Esophagus squamous epithelium (tissue), 5 donors: Measurements from ENCODE around the gene IQGAP2. TPM values are rescaled to one million over a fixed set of nuclear protein-coding genes. Genes with fewer than 3 reads are reported as not detected.

Source experiments
- DNase-seq: peaks from one replicate; lab custom pipeline; 2025; lab: John Stamatoyannopoulos, UW
- H3K27ac ChIP-seq, 4 donors: fragments of 200-600 bp; sonication (generic); one replicate each; pipeline ENCODE4 v1.5.1; 2016 to 2019; ENCODE audit warnings: mild to moderate bottlenecking in 1 of 4
- H3K27me3 ChIP-seq, 4 donors: fragments of 200-600 bp; sonication (generic); 1 replicate in 3 of 4; 2 replicates in 1 of 4; pipeline versions ENCODE4 v1.5.1 to v1.6.0; 2017 to 2021; ENCODE audit warnings: antibody characterized with exemption in 1 of 4
- H3K36me3 ChIP-seq, 3 donors: fragments of 200-600 bp; sonication (generic); one replicate each; pipeline ENCODE4 v1.5.1; 2016 to 2019
- H3K4me1 ChIP-seq, 3 donors: fragments of 200-600 bp; sonication (generic); one replicate each; pipeline ENCODE4 v1.5.1; 2017 to 2019
- H3K4me3 ChIP-seq, 4 donors: fragments of 200-600 bp; sonication (generic); 1 replicate in 3 of 4; 2 replicates in 1 of 4; pipeline ENCODE4 v1.5.1; 2016 to 2019; ENCODE audit warnings: mild to moderate bottlenecking in 2 of 4, moderate library complexity in 1 of 4
- H3K9me3 ChIP-seq, 3 donors: fragments of 200-600 bp; sonication (generic); one replicate each; pipeline ENCODE4 v1.5.1; 2016 to 2019
- CTCF ChIP-seq, 6 experiments: fragments of 450-650 bp in 4 of 6; fragments of 200-600 bp in 2 of 6; sonication (generic) in 2 of 6; IDR thresholded peaks; one replicate each; pipeline ENCODE4 v1.5.1; 2016 to 2019; ENCODE audit warnings: antibody characterized with exemption in 6 of 6, mild to moderate bottlenecking in 4 of 6, moderate library complexity in 4 of 6
- POLR2A ChIP-seq, 4 donors: fragments of 450-650 bp; IDR thresholded peaks; one replicate each; pipeline ENCODE4 v1.6.1; 2017; ENCODE audit warnings: antibody characterized with exemption in 4 of 4, mild to moderate bottlenecking in 4 of 4, moderate library complexity in 3 of 4
- whole genome bisulfite sequencing, 2 donors: methylation state at CpG; one replicate each; pipeline ENCODE4 v1.1.5; 2018; 5-methylcytosine and 5-hydroxymethylcytosine counted together
- intact Hi-C: fragments of 100-400 bp; cut with DNase I; formaldehyde crosslinking; loops from one replicate; pipeline ENCODE4 v1.15.0; 2022
- total RNA-seq, 4 donors: library from RNA; depleted of rRNA; stranded (reverse); fragments of >200 nt; gene quantifications; one replicate each; pipeline ENCODE4 v1.1.0, GENCODE V29; 2016
- donor health status: DM: yes; HTN: yes; CAD: no.

IQGAP2 gene
- total RNA-seq, 4 donors from 2014 or later: 3.0 to 16.6 (median 5.9) TPM

GRCh38 chr5:76606701-76607100 lies 203.6 kb downstream of the IQGAP2 start:
- WGBS, 2 donors: 77 to 83% methylated on average over 2 of the region's 2 CpGs

GRCh38 chr5:76607353-76607871 lies 204.3 kb downstream of the IQGAP2 start:
- no peaks in the 10 kb centered on the region for H3K27me3 ChIP-seq
- no peak for TF ChIP-seq POLR2A (IDR thresholded peaks at IDR 0.05)
- no peak for TF ChIP-seq CTCF (IDR thresholded peaks at IDR 0.05)
- DNase-seq: no peak
- H3K27ac ChIP-seq: no peak overlapping the region
- intact Hi-C loops: no loop called here
- H3K4me3 ChIP-seq: no peak overlapping the region
- no peaks in the 10 kb centered on the region for H3K9me3 ChIP-seq
- H3K36me3 ChIP-seq: no peaks in the 10 kb centered on the region
- 47 to 50% methylated on average over 6 to 9 of the region's 9 CpGs for WGBS, 2 donors
- H3K4me1 ChIP-seq: peaks cover 0 to 21% (median 0%) of the 10 kb centered on the region in 3 donors

More at GRCh38 chr5:76606701-76607100, 203.6 kb downstream of the IQGAP2 start:
- H3K36me3 ChIP-seq: no peaks in the 10 kb centered on the region
- H3K27me3 ChIP-seq: no peaks in the 10 kb centered on the region
- no peak for TF ChIP-seq POLR2A (IDR thresholded peaks at IDR 0.05)
- TF ChIP-seq CTCF (IDR thresholded peaks at IDR 0.05): no peak
- DNase-seq: no peak
- H3K27ac ChIP-seq: no peak overlapping the region
- H3K4me3 ChIP-seq: no peak overlapping the region
- H3K9me3 ChIP-seq: no peaks in the 10 kb centered on the region
- intact Hi-C loops: no loop called here
- peaks cover 0 to 27% (median 0%) of the 10 kb centered on the region in 3 donors for H3K4me1 ChIP-seq

- Histone ChIP-seq H3K27me3 (no peaks in the 10 kb centered on the region), H3K4me1 (peaks cover 0 to 8% (median 0%) of the 10 kb centered on the region in 3 donors), H3K4me3 (no peak overlapping the region), H3K36me3 (no peaks in the 10 kb centered on the region), H3K27ac (no peak overlapping the region), H3K9me3 (no peaks in the 10 kb centered on the region)
- no peak for DNase-seq
- intact Hi-C loops: no loop called here
- 46 to 68% methylated on average over 4 of the region's 4 CpGs for WGBS, 2 donors
- TF ChIP-seq CTCF (IDR thresholded peaks at IDR 0.05) (no peak), POLR2A (IDR thresholded peaks at IDR 0.05) (no peak)
Observed at GRCh38 chr5:76608833-76609232, 205.7 kb downstream of the IQGAP2 start.

- Histone ChIP-seq H3K9me3 (no peaks in the 10 kb centered on the region), H3K27me3 (peaks cover 0 to 3% (median 0%) of the 10 kb centered on the region in 4 donors), H3K27ac (no peak overlapping the region), H3K36me3 (no peaks in the 10 kb centered on the region), H3K4me3 (no peak overlapping the region), H3K4me1 (peaks cover 0 to under 1% (median 0%) of the 10 kb centered on the region in 3 donors)
- WGBS, 2 donors: 74 to 82% methylated on average over 1 of the region's 1 CpG
- TF ChIP-seq POLR2A (IDR thresholded peaks at IDR 0.05) (no peak), CTCF (IDR thresholded peaks at IDR 0.05) (no peak)
- intact Hi-C loops: no loop called here
- DNase-seq: no peak
Observed at GRCh38 chr5:76610196-76610595, 207.1 kb downstream of the IQGAP2 start.

- no peak for DNase-seq
- Histone ChIP-seq H3K36me3 (no peaks in the 10 kb centered on the region), H3K27me3 (peaks cover 0 to 3% (median 0%) of the 10 kb centered on the region in 4 donors), H3K9me3 (no peaks in the 10 kb centered on the region), H3K4me3 (no peak overlapping the region), H3K4me1 (no peaks in the 10 kb centered on the region), H3K27ac (no peak overlapping the region)
- intact Hi-C loops: no loop called here
- 68 to 84% methylated on average over 3 to 5 of the region's 5 CpGs for WGBS, 2 donors
- TF ChIP-seq POLR2A (IDR thresholded peaks at IDR 0.05) (no peak), CTCF (IDR thresholded peaks at IDR 0.05) (no peak)
Observed at GRCh38 chr5:76612942-76613341, 209.9 kb downstream of the IQGAP2 start.
